Tibial nerve (tissue), 4 donors: ENCODE results near the gene EMX2.

Experiments
- CTCF ChIP-seq, 5 experiments: fragments of 200-600 bp in 3 of 5; fragments of 450-650 bp in 2 of 5; sonication (generic) in 3 of 5; IDR thresholded peaks; one replicate each; pipeline ENCODE4 v1.5.1; 2016 to 2019; ENCODE audit warnings: antibody characterized with exemption in 5 of 5, mild to moderate bottlenecking in 3 of 5, moderate library complexity in 2 of 5
- EP300 ChIP-seq, 2 donors: sonication (generic); formaldehyde crosslinking; IDR thresholded peaks; one replicate each; pipeline ENCODE4 v1.6.1; 2017; ENCODE audit warnings: antibody characterized with exemption in 2 of 2, mild to moderate bottlenecking in 1 of 2
- POLR2A ChIP-seq, 2 donors: fragments of 450-650 bp; IDR thresholded peaks; one replicate each; pipeline ENCODE4 v1.6.1; 2017; ENCODE audit warnings: antibody characterized with exemption in 2 of 2, mild to moderate bottlenecking in 2 of 2, moderate library complexity in 2 of 2

- TF ChIP-seq CTCF (IDR thresholded peaks at IDR 0.05) (no peak), POLR2A (IDR thresholded peaks at IDR 0.05) (no peak), EP300 (IDR thresholded peaks at IDR 0.05) (no peak)
These were observed 5.6 kb upstream of the EMX2 start for GRCh38 chr10:117536866-117537435.
